GM19239 (cell line): ENCODE measurements around the gene PDE4D.
"Not testable (repeated sequence)": the region's sequence is repeated elsewhere in the genome, so short reads cannot be mapped to it uniquely, and the experiment has no call there.

Experiments used
- DNase-seq: peaks from one replicate; pipeline ENCODE4 v3.0.0; 2011; ENCODE audit warnings: low spot score; ENCODE audit not compliant: insufficient read length
- FAIRE-seq: peaks from 2 replicates; lab custom pipeline; 2011; peaks lifted over from hg19 to GRCh38; lab: Jason Lieb, UNC

The PDE4D gene

DNA sequence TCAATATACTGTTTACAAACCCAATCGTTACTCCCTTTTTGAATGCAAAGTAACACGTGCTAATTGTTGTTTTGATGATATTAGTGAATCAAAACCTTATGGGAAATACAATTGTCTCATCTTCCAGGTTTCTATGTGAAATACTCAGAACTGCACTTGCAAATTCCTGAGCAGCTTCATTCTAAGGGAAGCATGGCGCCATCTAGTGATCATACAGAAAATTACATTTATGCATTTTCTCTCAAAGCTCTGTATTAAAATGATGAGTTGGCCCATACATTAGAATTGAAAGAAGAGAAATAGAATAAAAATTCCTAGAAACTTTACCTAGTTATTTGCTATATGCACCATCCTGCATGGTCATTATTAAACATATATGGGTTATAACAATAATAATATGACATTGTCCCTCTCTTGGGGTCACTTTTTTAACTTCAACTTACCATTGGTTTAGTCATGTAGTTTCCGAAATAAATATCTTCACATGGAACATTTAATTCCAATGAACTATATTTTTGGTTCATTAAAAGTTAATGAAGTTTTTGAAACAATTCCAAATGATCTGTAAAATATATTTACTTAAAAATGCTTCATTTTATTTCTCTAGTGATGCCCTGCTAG lies 220.0 kb downstream of the PDE4D start:
- FAIRE-seq, result peak; percentile 88
- DNase-seq, result no peak

DNA sequence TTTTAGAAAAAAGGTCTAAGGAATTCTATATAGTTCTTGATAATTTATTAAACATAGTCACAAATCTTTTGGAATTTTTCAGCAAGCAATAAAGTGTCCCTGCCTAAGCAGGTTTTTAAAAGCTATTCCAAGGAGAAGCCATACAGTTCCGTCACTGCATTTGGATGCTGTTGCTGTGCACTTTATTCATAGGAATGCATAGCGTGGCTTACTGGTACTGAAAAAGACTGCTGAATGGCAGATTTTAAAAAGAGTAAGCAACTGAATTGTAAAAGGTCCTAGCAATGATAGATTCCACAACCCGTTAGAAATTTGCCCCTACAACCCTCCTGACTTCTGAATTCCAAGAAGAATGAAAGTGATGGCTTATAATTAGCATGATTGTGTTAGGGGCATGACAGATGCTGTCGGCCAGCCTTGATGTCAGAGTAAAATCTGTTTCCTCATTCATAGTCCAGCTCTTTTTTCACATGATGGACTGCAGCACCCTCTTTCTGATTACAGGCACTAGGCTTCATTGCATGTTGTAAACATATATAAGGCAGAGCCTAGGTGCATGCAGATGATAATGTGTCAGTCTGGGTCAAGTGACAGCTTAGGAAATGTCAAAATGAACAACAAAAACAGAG lies 227.0 kb downstream of the PDE4D start:
- DNase-seq (no peak), FAIRE-seq (no peak)

DNA sequence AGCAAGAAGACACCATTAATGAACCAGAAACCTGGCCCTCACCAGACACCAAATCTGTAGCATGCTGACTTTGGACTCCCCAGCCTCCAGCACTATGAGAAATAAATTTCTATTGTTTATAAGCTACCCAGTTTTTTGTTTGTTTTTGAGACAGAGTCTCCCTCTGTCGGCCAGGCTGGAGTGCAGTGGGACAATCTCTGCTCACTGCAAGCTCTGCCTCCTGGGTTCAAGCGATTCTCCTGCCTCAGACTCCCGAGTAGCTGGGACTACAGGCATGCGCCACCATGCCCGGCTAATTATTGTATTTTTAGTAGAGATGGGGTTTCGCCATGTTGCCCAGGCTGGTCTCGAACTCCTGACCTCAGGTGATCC lies 227.7 kb downstream of the PDE4D start:
- not testable (repeated sequence) for FAIRE-seq

DNA sequence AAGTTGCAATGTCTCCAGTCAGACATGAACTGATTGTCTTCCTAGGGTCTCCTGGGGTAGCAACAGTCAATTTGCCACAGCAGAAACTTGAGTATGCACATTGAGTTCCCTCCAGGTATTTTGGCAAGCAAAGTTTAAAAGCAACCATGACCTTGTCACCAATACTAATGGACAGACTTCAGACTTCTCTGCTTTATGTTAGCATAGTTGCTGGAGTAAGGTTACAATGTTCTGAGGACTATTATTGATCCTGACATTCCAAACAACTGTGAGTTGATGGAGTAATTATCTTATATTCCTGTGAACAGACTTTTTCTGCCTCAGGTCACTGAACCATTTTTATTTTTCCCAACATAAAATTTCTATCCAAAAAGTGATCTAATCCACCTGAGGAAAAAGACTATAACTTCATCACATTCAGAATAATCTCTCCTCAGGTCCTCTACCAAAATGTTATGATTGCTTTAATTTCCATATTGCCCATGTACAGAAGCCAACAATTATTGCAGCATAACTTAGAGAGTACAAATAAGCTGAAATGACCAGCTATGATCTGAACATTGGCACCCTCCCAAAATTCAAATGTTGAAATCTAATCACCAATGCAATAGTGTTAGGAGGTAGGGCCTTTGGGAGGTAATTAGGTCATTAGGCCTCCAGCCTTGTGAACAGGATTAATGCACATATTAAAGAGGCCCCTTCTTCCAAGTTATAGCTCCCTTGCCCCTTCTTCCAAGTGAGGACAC lies 228.3 kb downstream of the PDE4D start:
- DNase-seq, result no peak
- no peak for FAIRE-seq

More for the DNA sequence above, 227.7 kb downstream of the PDE4D start:
- DNase-seq, result not testable (repeated sequence)

DNA sequence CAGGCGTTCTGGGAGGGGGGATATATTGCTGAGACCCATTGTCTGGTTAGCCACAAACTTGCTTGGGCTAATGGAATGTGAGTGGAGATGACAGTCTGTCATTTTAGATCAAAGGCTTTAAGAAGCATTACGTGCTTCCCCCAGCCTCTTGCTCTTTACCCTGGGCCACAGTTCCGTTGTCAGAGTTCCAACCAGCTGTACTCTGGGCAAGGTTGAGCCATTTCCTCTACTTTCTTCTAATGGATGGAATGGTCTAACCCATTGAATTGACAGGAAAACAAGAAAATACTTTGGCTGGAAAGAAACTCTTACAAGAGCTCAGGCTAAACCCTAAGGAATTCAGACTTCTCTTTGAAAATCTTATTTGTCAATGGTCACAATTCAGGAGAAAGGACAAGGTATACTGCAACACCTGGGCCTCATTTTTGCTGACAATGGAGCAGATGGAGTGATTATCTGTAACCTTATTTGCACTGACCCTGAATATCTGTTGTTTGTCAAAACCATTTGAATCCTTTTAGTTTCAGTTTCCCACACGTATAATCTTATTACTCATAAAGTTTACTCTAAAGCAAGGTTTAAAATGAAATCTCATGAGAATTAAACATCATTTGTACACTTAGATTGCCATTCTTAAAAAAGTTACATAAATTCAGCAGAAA lies 231.4 kb downstream of the PDE4D start:
- DNase-seq (peak; percentile 5), FAIRE-seq (peak; percentile 77)

DNA sequence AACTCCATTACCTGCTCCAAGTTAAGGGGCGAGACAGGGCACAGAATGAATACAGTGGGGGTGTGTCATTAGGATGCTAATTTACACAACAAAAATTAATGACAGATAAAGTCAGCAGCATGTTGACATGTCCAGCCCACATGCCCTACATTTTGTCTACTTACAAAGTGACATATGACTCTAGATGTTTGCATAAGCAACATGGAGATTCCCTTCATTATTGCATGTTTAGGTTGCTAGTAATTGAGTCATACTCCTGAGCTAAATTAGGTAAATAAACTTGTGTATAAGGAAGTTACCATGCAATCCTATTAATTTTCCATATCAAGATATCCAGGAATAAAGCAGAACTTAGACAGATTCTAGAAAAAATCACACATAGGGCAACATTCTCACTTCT lies 232.2 kb downstream of the PDE4D start:
- no peak for DNase-seq
- peak; percentile 79 for FAIRE-seq

DNA sequence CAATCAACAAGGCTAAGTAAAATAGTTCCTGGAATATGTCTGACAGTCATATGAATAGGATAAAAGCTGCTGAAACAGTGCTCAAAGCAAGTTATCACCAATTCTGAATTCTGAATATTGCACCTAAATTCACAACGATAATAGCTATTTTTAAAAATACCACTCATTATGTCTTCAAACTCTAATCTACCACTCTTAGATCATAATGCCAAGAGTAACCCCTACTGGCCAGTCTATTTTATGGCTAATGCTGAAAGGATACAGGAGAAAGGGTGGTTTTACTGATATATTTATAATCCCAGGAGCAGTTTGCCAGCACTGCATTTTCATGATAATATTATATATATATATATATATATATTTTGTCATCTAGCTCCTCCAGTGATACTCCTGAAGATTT lies 232.8 kb downstream of the PDE4D start:
- peak; percentile 78 for FAIRE-seq
- DNase-seq, result no peak

DNA sequence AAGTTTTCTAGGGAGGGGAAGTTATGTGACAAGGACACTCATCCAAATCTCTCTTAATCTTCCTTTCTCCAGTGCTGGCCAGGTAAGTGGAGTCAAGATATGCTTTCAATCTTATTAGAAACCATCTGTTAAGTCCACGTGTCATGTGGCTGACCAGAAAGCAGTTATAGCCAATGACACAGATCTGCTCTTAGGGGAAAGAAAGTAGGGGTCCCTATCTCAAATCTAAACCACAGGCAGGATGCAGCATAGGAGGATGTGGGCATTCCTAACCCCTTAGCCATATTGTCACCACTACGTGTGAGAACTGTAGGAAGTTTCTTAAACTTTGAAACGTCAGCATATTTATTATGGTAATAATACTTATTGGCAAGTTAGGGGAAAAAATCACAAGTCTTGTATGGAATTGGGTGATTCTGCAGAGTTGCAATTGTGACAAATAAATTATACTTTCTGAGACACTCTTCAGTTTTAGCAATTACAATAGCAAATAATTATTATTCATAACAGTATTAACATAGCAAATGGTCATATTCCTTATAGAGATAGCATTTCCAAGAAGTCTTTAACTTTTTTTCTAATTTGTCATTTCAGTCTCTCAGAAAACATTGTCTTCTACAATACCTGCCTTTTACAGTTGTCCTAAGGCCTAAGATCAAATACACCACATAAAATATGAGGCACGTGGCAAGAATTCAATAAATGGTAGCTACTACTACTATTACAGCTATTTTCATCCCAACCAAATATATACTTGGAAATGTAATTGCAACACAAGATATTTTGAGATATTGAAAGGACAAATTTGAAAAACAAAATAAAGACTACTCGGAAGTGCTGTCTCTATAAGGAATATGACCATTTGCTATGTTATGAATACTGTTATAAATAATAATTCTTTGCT lies 236.9 kb downstream of the PDE4D start:
- DNase-seq, result no peak
- no peak for FAIRE-seq

DNA sequence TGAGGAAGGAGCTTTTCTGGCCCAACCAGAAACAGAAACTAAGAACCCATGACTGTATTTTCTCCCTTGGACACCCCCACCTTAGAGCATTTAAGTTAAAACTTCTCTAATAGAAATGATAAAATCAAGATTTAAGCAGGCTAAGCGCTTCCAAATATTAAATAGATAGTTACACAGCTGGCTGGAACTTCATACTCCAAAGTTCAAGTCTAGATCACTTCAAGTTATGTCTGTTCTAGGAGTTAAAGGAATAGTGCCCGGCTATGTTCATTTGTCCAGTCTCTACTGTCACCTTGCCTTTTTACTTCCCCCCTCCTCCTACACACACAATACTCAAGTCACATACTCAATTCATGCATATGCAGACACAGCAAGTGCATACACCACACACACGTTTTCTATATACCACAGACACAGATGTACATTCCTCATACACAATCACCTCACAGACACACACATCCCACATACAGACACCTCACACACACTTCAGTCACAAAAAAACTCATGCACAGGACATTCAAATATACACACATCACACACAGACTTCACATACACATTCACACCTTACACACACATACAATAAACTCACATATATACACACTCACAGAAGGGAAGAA lies 237.7 kb downstream of the PDE4D start:
- DNase-seq (no peak), FAIRE-seq (no peak)

DNA sequence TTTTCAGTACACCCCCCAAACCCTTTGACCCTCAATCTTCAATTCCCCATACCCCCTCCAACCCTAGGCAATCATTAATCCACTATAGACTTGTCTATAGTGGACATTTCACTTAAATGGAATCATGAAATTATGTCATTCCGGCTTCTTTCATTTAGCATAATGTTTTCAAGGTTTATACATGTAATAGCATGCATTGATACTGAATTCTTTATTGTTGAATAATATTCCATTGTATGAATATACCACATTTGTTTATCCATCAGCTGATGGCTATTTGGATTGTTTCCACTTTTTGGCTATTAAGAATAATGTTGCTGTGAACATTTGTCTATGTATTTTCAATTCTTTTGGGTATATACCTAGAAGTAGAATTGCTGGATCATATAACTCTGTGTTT lies 238.8 kb downstream of the PDE4D start:
- DNase-seq (no peak), FAIRE-seq (no peak)

DNA sequence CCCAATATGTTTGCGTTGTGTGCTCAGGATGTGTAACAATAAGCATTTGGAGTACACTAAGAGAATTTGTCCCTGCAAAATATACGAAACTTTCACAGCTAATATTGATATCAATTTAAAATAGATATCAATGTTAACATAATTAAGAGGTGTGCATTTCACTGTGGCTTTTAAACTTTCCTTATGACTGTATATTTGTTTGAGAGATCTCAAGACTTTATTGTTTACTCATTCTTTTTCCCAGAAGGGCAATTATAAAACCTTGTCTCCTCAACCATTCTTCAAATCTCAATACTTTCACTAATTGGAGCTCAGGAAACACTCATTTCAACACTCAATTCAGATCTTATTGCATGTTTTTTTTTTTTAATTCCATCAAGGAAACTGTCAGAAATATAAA lies 241.1 kb downstream of the PDE4D start:
- FAIRE-seq, result no peak
- no peak for DNase-seq

DNA sequence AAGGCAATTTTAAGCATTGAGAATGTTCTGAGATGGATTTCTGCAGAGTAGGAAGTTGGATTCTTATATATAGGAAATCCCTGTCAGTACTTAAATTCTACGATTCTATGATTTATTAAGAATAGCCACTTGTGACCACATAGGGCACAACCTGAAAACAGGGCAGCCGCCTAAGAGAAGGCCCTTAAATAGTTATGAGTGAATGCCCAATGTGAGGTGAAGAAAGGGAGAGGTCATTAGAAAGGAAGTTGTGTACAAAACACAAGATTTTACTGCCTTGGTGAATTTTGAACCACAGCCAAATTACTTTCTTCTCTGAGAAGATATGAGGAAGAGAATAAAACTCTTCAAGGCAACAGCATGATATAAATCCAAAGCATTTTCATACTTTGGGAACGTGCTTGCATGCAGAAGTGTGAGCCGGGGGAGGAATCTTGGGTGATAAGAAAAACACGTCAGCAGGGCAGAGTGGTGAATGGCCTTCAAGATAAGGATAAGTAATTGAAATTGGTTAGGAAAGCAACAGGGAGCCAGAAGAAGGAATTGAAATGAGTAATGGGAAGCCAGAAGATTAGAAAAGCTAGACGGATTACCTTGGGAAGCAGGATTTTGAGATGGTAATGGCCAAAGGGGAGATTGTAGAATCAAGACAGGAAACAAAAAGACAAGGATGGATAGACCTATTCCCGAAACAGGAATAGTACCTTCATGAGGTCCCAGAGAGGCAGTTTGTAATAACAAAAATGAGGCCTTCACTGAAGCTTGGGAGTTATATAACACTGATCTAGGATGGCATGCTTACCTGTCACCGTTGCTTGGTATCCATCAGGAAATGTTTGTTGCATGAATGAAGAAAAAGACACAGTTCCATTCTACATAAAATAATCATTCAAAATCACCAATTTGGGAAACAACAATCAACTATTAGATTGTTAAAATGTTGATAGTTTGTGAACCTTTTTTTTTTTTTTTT lies 244.3 kb downstream of the PDE4D start:
- FAIRE-seq, result no peak
- DNase-seq, result no peak

DNA sequence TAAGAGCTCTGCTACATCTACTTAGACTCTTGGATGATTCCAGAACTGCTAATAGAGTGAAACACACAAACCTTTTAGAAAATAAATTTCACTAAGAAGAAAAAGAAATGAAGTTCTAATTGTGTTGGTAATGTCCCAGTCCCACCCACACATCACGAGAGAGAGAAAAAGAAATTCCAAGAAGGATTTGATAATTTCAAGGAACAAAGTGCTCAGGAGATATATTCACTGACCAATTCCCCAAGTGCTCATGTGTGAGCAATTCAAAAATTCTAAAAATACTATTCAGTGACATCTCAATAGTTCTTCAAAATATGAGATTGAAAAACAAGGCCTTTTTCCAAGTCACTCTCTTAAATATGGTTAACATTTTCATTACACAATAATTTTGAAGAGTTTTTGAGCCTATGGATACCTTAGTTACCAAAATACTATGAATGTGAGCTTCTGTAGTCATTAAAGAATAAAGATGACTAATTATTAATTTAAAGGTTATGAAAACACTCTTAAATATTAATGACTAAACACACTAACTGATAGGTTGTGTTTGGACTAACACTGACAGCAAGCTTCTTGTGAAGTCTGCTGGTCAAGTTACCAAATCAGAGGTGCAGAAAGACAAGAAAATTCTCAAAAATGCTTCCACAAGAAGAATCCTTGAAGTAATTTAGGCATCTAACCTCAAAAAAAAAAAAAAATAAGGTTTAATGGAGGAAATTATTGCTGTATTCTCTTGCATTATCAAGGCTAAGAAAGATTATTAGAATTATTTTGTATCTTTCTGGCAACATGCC lies 245.3 kb downstream of the PDE4D start:
- no peak for FAIRE-seq
- DNase-seq, result no peak

DNA sequence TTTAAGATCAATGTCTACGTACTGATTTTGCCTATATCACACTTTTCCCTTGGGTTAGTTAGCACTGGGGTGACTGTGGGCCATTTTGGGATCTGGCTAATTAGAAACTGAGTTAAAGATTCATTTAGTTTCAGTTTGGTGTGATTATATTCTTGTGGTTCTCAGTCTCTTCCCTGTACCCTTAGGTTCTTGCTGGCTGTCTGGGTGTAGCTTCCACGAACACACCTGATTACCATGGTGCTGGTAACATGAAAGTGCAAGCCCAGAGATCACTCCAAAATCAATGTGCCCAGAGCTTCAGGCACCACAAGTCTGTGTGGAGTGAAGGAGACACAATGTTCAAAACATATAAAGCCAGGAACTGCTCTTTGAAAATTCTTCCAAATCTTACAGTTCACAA lies 248.1 kb downstream of the PDE4D start:
- no peak for DNase-seq
- no peak for FAIRE-seq

DNA sequence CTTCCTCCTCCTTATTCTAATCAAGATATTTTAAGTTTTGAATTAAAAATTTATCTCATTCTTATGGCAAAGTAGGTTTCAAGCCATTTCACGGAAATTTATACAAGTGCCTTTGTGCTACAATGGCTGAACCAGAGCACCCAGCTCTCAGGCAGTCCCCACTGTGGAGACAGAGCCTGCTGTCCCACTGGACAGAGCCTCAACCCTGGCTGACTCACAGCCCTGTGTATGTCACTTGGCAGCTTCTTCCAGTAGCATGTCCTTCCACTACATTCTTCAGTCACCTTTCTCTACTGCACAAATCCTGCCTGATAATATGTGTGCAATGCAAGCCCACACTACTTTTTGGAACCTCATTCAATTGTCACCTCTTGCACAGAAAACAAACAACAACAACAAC lies 253.1 kb downstream of the PDE4D start:
- no peak for DNase-seq

DNA sequence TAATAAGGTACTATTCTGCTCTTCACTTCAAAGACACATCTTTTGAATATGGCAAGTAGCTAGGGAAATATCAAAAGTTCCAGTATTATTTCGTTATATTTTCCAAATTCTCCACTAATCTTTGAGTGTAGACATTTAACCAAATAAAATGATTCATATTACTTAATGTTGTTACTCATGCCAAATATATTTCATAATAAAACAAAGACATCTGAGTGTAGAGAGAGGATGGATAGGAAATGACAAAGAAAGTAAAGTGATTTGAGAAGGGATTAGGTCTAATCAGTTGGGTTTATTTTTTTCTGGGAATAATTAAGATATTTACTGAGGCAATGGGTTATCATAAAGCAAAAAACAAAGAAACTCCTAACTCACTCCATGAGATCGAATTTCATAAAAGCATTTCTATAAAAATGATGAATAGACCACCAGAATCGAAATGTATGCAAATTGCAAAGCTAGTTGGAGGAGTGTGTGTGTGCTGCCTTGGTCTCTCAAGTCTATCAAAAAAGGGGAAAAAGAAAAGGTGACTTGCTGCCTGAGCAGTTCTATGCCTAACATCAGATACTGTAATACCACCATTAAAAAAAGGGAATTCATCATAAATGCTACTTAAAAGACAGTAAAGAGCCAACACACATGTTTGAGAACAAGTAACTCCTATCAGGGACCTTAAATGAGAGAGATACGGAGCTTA lies 255.5 kb downstream of the PDE4D start:
- FAIRE-seq (no peak), DNase-seq (no peak)

More for the DNA sequence above, 253.1 kb downstream of the PDE4D start:
- no peak for FAIRE-seq

DNA sequence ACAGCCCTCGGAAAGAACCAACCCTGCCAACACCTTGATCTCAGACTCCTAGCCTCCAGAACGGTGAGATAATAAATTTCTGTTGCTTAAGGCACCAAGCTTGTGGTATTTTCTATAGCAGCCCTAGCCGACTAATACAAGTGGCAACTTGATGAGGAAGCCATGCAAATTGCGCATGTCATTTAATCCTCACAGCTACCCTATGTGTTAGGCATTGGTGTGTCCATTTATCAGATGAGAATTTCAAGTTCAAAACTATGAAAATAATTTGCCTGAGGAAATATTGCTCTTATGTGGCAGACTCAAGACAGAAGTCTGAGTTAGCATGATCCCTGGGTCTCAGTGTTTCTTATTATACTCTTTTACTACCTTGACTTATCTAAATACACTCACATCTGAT lies 264.0 kb downstream of the PDE4D start:
- FAIRE-seq (no peak), DNase-seq (no peak)
